Upper lobe of left lung (tissue), 6 donors: Measurements from ENCODE around the gene CFAP58. TPM values are rescaled to one million over a fixed set of nuclear protein-coding genes. Genes with fewer than 3 reads are reported as not detected.
A peak's percentile ranks its signal among the peaks of the same experiment; 100 is the strongest.

Source experiments
- ATAC-seq, 2 donors: fragments of 200-7000 bp; cut with Tn5 transposase; one replicate each; pipeline ENCODE4 v1.9.1; 2022; ENCODE audit warnings: mild to moderate bottlenecking in 2 of 2, moderate library complexity in 2 of 2; ENCODE audit not compliant: low FRiP score in 2 of 2
- DNase-seq, 2 donors: peaks; one replicate each; pipeline ENCODE4 v3.0.0-alpha.2; 2019 to 2020
- H3K27ac ChIP-seq, 4 donors: fragments of 200-600 bp; sonication (generic); one replicate each; pipeline ENCODE4 v1.5.1; 2016 to 2019
- H3K27me3 ChIP-seq, 4 donors: fragments of 200-600 bp; sonication (generic); one replicate each; pipeline ENCODE4 v1.5.1; 2017 to 2019
- H3K36me3 ChIP-seq, 4 donors: fragments of 200-600 bp; sonication (generic); one replicate each; pipeline ENCODE4 v1.5.1; 2016 to 2019
- H3K4me1 ChIP-seq, 4 donors: fragments of 200-600 bp; sonication (generic); one replicate each; pipeline ENCODE4 v1.5.1; 2018 to 2019
- H3K4me3 ChIP-seq, 4 donors: fragments of 200-600 bp; sonication (generic); one replicate each; pipeline ENCODE4 v1.5.1; 2017 to 2019; ENCODE audit warnings: mild to moderate bottlenecking in 2 of 4, moderate library complexity in 1 of 4
- H3K9me3 ChIP-seq, 4 donors: fragments of 200-600 bp; sonication (generic); one replicate each; pipeline ENCODE4 v1.5.1; 2018 to 2019
- EP300 ChIP-seq, 4 donors: sonication (generic); formaldehyde crosslinking; IDR thresholded peaks; one replicate each; pipeline ENCODE4 v1.5.1; 2017; ENCODE audit warnings: antibody characterized with exemption in 4 of 4, control low read depth in 2 of 4
- POLR2A ChIP-seq, 4 donors: fragments of 450-650 bp; IDR thresholded peaks; one replicate each; pipeline ENCODE4 v1.5.1; 2016 to 2017; ENCODE audit warnings: antibody characterized with exemption in 4 of 4, mild to moderate bottlenecking in 2 of 4
- POLR2AphosphoS5 ChIP-seq, 2 donors: sonication (generic); formaldehyde crosslinking; IDR thresholded peaks; one replicate each; pipeline ENCODE4 v1.5.1; 2017; ENCODE audit warnings: antibody characterized with exemption in 2 of 2
- WGBS, 2 donors: methylation state at CpG; one replicate each; pipeline ENCODE4 v1.1.5; 2017 to 2018; 5-methylcytosine and 5-hydroxymethylcytosine counted together
- total RNA-seq, 6 donors: library from RNA; depleted of rRNA in 4 of 6; stranded (reverse); fragments of >200 nt in 4 of 6; gene quantifications; one replicate each; pipeline versions ENCODE4 v1.1.0 to v1.2.1, GENCODE V29; 2016 to 2021
- TF ChIP-seq, protein P1 (sequence below), 6 experiments: fragments of 450-650 bp in 4 of 6; fragments of 200-600 bp in 2 of 6; sonication (generic) in 2 of 6; IDR thresholded peaks; one replicate each; pipeline ENCODE4 v1.5.1; 2016 to 2019; ENCODE audit warnings: antibody characterized with exemption in 6 of 6
- donor health status: DM: no; HTN: no; CAD: no; lungs with moderate emphysema.
- donor health status: DM: no; HTN: yes; CAD: no; lungs with severe emphysema.

Gene CFAP58
- total RNA-seq, 6 donors from 2014 or later: 0.14 to 11.0 (median 1.0) TPM

DNA sequence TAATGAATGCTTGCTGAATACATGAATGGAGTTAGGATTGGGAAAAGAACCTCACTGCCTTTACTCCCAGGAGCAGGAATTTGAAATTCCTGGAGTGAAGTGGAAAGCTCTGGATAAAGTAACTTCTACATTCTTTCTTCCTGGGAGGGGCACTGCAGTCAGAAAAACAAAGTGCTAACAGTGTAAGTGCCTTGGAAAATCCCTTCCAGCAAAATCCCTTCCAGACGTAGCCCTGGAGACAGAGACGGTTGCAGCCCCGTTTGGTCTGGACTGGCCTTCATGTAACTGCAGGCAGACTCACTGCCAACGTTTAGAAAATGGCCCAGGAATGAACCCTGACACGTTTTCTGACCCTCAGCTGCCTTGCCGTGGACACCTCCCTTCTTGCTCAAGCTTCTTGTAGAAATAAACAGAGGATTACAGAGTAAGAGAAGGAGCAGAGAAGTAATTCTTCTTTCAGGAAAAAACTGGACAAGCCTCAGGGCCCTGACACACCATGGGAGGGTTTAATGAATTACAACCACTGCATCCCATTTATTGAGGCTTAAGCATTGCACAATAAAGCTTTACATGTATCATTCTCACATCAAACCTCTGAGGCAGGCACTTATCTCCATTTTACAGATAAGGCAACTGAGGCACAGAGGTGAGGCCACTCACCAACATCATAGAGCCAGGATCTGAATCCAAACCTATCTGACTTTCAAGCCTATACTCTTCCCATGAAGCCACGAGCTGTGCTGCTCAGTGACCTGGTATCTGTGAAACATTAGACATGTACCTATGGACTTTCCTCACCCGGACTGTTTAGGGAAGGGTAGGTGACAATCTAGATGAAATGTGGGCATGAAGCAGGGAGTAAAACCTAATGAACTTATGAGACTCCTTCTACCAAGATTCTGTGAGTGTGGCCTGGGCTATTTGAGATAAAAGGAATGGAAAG is 23.2 kb upstream of the CFAP58 start:
- no peaks in the 10 kb centered on the region for H3K9me3 ChIP-seq
- peak in 1 of 2 donors; percentile 9 for DNase-seq
- H3K4me1 ChIP-seq: peaks cover 98 to 100% (median 99%) of the 10 kb centered on the region in 4 donors
- H3K4me3 ChIP-seq: peak overlapping the region in 1 of 4 donors; percentile 7
- peak overlapping the region; percentile 88 to 100 (median 94) for H3K27ac ChIP-seq
- peaks cover 0 to 12% (median 0%) of the 10 kb centered on the region in 4 donors for H3K36me3 ChIP-seq
- peak; percentile 55 to 63 for TF ChIP-seq POLR2AphosphoS5 (IDR thresholded peaks at IDR 0.05)
- TF ChIP-seq POLR2A (IDR thresholded peaks at IDR 0.05): no peak
- ATAC-seq: peak in 1 of 2 donors; percentile 71
- 26 to 33% methylated on average over 8 of the region's 8 CpGs for WGBS, 2 donors
- no peaks in the 10 kb centered on the region for H3K27me3 ChIP-seq

DNA sequence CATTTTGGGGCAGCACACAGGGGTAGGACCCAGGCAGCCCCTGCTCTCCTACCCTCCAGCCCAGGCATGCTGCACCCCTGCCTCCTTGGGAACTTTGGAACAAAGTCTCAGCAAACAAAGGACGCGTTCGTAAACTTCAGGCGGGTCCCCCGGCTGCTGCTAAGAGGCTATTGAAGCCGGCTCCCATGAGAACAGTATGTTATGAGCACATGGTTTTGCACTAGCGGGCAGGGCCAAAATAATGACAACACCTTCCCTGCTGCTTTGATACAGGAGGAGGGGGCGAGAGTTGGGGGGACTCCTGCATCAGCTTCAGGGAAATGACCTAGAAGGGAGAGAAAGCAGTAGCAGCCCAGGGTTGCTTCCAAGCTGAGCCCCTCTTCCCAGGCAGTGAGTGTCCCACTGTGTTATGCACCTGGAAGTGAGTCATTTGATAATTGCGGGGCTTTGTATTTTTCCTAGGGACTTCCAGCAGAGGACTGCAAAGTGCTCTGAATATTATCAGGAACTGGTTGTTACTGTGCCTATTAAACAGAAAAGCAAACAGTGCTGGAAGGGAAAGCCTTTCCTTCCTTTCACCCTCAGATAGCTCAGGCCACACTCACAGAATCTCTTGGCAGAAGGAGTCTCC is 22.3 kb upstream of the CFAP58 start:
- TF ChIP-seq, protein P1, sequence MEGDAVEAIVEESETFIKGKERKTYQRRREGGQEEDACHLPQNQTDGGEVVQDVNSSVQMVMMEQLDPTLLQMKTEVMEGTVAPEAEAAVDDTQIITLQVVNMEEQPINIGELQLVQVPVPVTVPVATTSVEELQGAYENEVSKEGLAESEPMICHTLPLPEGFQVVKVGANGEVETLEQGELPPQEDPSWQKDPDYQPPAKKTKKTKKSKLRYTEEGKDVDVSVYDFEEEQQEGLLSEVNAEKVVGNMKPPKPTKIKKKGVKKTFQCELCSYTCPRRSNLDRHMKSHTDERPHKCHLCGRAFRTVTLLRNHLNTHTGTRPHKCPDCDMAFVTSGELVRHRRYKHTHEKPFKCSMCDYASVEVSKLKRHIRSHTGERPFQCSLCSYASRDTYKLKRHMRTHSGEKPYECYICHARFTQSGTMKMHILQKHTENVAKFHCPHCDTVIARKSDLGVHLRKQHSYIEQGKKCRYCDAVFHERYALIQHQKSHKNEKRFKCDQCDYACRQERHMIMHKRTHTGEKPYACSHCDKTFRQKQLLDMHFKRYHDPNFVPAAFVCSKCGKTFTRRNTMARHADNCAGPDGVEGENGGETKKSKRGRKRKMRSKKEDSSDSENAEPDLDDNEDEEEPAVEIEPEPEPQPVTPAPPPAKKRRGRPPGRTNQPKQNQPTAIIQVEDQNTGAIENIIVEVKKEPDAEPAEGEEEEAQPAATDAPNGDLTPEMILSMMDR (IDR thresholded peaks at IDR 0.05): no peak
- TF ChIP-seq POLR2AphosphoS5 (IDR thresholded peaks at IDR 0.05) (peak; percentile 51 to 64), EP300 (IDR thresholded peaks at IDR 0.05) (peak in 2 of 4 donors; percentile 8 to 10)
- 22 to 40% methylated on average over 9 of the region's 9 CpGs for WGBS, 2 donors
- no peaks in the 10 kb centered on the region for H3K9me3 ChIP-seq
- H3K27ac ChIP-seq: peak overlapping the region; percentile 88 to 100 (median 94)
- peak overlapping the region in 1 of 4 donors; percentile 7 for H3K4me3 ChIP-seq
- peaks cover 97 to 100% (median 98%) of the 10 kb centered on the region in 4 donors for H3K4me1 ChIP-seq
- H3K36me3 ChIP-seq: peaks cover 0 to 12% (median 0%) of the 10 kb centered on the region in 4 donors
- DNase-seq (peak in 1 of 2 donors; percentile 68), ATAC-seq (no peak)
- H3K27me3 ChIP-seq: no peaks in the 10 kb centered on the region

DNA sequence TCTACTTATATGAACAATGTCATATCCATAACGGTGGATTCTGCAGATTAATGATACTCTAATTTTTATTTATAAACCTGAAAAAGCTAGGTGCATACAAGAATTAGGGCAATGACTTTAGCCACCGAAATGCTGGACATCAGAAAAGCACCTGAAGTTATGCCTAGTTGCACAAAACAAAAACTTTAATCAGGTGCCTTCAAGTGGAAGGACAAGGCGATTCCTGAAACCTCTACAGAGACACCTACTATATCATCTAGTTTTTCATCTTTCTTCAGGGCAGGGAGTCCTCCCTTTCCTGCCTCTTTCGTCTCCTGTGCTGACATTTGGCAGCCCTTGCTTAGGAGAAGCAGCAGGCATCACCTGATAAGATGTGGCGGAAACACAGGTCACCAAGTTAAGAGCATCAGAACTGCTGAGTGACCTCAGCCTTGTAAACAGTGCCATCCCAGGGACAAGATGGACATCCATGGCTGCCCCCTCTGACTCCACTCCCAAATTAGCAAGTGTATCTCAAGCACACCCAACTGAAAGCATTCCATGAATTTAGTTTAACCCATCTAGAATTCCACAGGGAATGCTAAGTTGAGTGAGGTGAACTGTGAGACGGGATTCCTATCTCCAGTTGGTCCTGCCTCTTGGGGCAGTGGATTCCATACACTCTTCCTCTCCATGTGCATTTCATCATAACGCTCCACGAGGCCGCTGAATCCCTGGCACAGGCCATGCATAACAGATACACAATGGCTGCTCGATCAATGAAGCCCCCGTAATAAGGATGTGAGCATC is 21.2 kb upstream of the CFAP58 start:
- Histone ChIP-seq H3K9me3 (no peaks in the 10 kb centered on the region), H3K27ac (peak overlapping the region; percentile 88 to 100 (median 94)), H3K27me3 (no peaks in the 10 kb centered on the region), H3K4me3 (no peak overlapping the region), H3K4me1 (peaks cover 86 to 99% (median 90%) of the 10 kb centered on the region in 4 donors), H3K36me3 (peaks cover 0 to 12% (median 0%) of the 10 kb centered on the region in 4 donors)
- DNase-seq (peak in 1 of 2 donors; percentile 19), ATAC-seq (no peak)
- TF ChIP-seq POLR2A (IDR thresholded peaks at IDR 0.05) (no peak), EP300 (IDR thresholded peaks at IDR 0.05) (peak in 1 of 4 donors; percentile 18), POLR2AphosphoS5 (IDR thresholded peaks at IDR 0.05) (peak in 1 of 2 donors; percentile 35)
- TF ChIP-seq, protein P1 (IDR thresholded peaks at IDR 0.05): no peak
- 79 to 81% methylated on average over 11 of the region's 11 CpGs for WGBS, 2 donors

DNA sequence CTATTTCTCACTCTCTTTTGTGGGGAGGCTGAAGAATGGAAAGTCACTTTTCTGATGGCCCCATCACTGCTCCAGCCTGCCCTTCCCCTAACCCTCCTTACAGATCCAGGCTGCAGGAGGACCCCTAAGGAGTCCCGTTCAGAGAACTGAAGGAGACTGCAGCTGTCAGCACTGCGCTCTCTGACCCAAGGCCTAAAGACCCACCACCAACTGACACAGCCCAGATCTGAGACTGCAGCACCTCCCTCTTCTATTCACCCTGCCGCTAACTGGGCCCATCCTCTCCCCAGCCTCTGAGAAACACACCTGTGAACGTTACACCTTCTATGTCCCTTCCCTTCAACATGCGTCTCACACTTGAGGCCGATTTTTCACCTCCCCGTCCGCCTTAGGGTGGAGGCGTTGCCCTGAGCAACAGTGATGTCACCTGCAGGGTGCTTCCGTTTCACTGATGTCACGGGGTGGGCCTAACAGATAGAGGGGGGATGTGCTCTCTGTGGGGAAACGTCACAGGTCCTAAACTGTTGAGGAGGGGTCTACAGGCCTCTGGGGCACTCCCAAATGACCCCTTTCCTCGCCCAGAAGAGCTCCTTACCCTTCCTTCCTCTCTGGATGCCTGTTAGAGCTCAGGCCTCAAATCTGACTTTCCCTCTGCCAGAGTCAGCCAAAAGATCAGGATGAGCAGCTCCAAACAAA is 20.5 kb upstream of the CFAP58 start:
- WGBS, 2 donors: 72 to 77% methylated on average over 12 to 13 of the region's 13 CpGs
- DNase-seq: peak in 1 of 2 donors; percentile 29
- no peaks in the 10 kb centered on the region for H3K9me3 ChIP-seq
- H3K4me1 ChIP-seq: peaks cover 78 to 92% (median 83%) of the 10 kb centered on the region in 4 donors
- H3K36me3 ChIP-seq: peaks cover 0 to 12% (median 0%) of the 10 kb centered on the region in 4 donors
- H3K27ac ChIP-seq: peak overlapping the region; percentile 88 to 100 (median 94)
- H3K4me3 ChIP-seq: no peak overlapping the region
- TF ChIP-seq, protein P1 (IDR thresholded peaks at IDR 0.05): no peak
- peak; percentile 52 to 53 for TF ChIP-seq POLR2AphosphoS5 (IDR thresholded peaks at IDR 0.05)
- ATAC-seq: no peak
- no peaks in the 10 kb centered on the region for H3K27me3 ChIP-seq
